GM19463 (cell line): ENCODE data around the gene ADH1C.
"Not testable (repeated sequence)": the region's sequence is repeated elsewhere in the genome, so short reads cannot be mapped to it uniquely, and the experiment has no call there.

Source experiments
- ATAC-seq: cut with Tn5 transposase; IDR thresholded peaks from one replicate; pipeline ENCODE4 v1.9.1; 2021; ENCODE audit warnings: mild to moderate bottlenecking, moderate library complexity; ENCODE audit not compliant: unreplicated experiment

The ADH1C gene

GRCh38 chr4:99359480-99360204 is 7.1 kb upstream of the ADH1C start:
- no peak for ATAC-seq

GRCh38 chr4:99357948-99358347 is 5.4 kb upstream of the ADH1C start:
- no peak for ATAC-seq

GRCh38 chr4:99356992-99357391 is 4.4 kb upstream of the ADH1C start:
- peak; percentile 69 for ATAC-seq

- not testable (repeated sequence) for ATAC-seq
Observed at GRCh38 chr4:99356149-99356548, 3.6 kb upstream of the ADH1C start.

- ATAC-seq: no peak
Observed at GRCh38 chr4:99351487-99351886, 1.1 kb downstream of the ADH1C start.

- no peak for ATAC-seq
Observed at GRCh38 chr4:99349338-99349737, 3.2 kb downstream of the ADH1C start.

- not testable (repeated sequence) for ATAC-seq
Observed at GRCh38 chr4:99342624-99343023, 9.9 kb downstream of the ADH1C start.

GRCh38 chr4:99341426-99341825 is 11.1 kb downstream of the ADH1C start:
- no peak for ATAC-seq

- ATAC-seq: no peak
Observed at GRCh38 chr4:99339172-99339571, 13.4 kb downstream of the ADH1C start.

GRCh38 chr4:99336553-99336952 is 16.0 kb downstream of the ADH1C start:
- ATAC-seq: no peak

- no peak for ATAC-seq
Observed at GRCh38 chr4:99334880-99335279, 17.7 kb downstream of the ADH1C start.

GRCh38 chr4:99330648-99331047 is 21.9 kb downstream of the ADH1C start:
- ATAC-seq: no peak

- ATAC-seq: no peak
Observed at GRCh38 chr4:99329876-99330275, 22.7 kb downstream of the ADH1C start.

- ATAC-seq: no peak
Observed at GRCh38 chr4:99324979-99325378, 27.6 kb downstream of the ADH1C start.

- ATAC-seq: no peak
Observed at GRCh38 chr4:99324361-99324760, 28.2 kb downstream of the ADH1C start.

GRCh38 chr4:99323756-99324155 is 28.8 kb downstream of the ADH1C start:
- no peak for ATAC-seq

GRCh38 chr4:99321241-99322191 is 31.0 kb downstream of the ADH1C start, which contains the start of gene ADH1B:
Gene ADH1B, minus strand, starts transcription at chr4:99321401. Its CDS starts 70 bp downstream, at chr4:99321331.
- ATAC-seq: no peak

- not testable (repeated sequence) for ATAC-seq
Observed at GRCh38 chr4:99317811-99318210, 34.7 kb downstream of the ADH1C start.

- no peak for ATAC-seq
Observed at GRCh38 chr4:99317354-99317753, 35.2 kb downstream of the ADH1C start.

- ATAC-seq: no peak
Observed at GRCh38 chr4:99315839-99316238, 36.7 kb downstream of the ADH1C start.

GRCh38 chr4:99314211-99314610 is 38.3 kb downstream of the ADH1C start:
- no peak for ATAC-seq

GRCh38 chr4:99310389-99310788 is 42.2 kb downstream of the ADH1C start:
- no peak for ATAC-seq
